SH-SY5Y (cell line): ENCODE results near the gene SEMA3D.

Source experiments
- GATA2 ChIP-seq: IDR thresholded peaks from 2 replicates; pipeline ENCODE4 v1.6.1; 2011; ENCODE audit warnings: mild to moderate bottlenecking, low read depth, low read length
- GATA3 ChIP-seq: IDR thresholded peaks from 2 replicates; pipeline ENCODE4 v1.6.1; 2011; ENCODE audit warnings: low read depth, mild to moderate bottlenecking, low read length, moderate library complexity

The SEMA3D gene

GRCh38 chr7:85022064-85022697 is 164.7 kb downstream of the SEMA3D start:
- TF ChIP-seq GATA3 (no peak), GATA2 (no peak)

DNA sequence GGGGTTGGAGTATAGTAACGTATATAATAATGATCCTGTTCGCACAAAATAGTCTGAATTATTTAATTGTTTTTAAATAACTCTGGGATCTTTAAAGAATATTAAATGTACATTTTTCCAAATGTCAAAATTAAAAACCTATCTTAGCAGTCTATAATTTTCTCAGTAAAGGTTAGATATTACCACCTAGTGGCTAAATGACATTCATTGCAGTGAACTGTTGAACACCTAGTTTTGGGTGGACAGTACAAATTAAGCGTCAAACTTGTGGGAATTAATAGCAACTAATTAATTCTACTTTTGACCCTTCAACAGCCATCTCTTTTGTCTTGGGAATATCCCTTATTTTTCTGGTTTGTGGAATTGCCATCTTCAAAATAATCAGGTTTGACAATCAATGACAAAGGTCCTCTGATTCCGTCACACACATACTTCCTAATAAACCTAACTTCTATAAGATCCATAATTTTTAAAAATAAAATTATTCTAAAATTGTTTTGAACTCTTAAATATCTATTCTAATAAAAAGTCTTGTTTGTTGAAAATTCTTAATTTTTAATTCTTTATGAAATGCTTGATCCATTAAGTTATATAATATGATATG is 165.7 kb downstream of the SEMA3D start:
- TF ChIP-seq GATA3 (no peak), GATA2 (no peak)

GRCh38 chr7:85019778-85020177 is 167.1 kb downstream of the SEMA3D start:
- TF ChIP-seq GATA2 (no peak), GATA3 (no peak)

DNA sequence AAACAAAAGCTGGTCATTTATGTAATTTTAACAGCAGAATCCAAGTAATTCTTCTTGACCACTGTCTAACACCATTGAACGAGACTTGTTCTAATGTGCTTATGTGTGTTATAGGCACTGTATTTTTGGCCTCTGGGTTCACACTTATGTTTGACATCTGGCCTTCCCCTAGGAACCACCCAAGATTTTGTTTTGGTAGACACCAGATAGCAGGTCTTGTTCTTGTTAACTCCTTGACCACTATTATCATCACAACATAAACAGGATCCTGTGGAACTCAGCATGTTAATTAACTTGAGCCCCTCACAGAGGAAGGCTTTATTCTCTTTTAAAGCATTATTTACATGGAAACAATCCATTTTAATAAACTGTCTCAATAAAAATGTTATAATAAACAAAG is 167.7 kb downstream of the SEMA3D start:
- TF ChIP-seq GATA3 (no peak), GATA2 (no peak)

DNA sequence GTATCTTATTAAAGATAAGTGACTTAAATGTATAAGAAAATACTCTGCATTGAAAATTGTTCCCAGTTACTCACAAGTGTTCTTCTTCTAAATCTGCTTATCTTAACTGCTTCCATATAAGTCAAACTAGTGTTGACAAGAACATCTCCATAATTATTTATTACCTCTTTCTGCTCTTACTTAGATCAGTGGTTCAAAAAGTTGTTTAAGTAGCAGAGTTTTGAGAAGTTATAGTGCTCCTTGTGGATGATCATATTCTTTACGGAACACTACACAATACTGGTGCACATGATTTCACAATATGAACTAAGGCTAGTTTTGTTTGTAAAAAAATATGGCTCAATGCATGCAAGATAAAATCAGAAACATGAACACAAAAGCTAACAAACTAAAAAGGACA is 168.4 kb downstream of the SEMA3D start:
- TF ChIP-seq GATA2 = no peak
- no peak for TF ChIP-seq GATA3

GRCh38 chr7:85016286-85016685 is 170.6 kb downstream of the SEMA3D start:
- TF ChIP-seq GATA2 = no peak
- TF ChIP-seq GATA3 = no peak

DNA sequence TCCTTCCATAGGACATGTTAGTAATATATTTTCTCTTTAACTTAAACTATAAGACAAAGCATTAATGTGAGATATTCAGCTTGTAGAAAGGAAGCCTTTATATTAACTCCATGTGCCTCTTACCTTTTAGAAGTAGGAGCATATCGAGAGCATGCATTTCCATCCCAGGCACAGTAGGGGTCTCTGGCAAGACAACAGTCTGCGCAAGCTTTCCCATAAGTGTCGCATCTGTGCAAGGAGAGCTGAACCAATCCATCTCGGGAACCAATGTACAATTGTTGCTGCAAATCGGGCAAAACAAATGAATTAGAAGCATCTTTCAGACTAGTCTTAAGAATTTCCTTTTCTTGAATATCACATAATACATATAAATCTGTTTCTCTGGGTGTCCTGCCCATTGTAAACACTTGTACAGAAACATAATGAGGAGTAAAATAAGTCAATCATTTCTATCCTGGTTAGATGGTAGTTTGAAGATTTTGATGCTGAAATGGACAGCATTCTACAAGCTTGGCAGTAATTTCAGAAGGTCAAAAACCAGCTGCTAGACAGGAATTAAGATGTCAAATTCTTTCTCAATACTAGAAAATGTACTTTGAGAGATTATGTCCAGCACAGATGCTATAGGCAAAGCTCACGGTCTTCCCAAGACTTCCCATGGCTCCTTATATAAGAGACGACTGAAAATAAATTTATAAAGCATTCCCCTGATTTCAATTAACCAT is 171.8 kb downstream of the SEMA3D start:
- TF ChIP-seq GATA3 (no peak), GATA2 (no peak)

DNA sequence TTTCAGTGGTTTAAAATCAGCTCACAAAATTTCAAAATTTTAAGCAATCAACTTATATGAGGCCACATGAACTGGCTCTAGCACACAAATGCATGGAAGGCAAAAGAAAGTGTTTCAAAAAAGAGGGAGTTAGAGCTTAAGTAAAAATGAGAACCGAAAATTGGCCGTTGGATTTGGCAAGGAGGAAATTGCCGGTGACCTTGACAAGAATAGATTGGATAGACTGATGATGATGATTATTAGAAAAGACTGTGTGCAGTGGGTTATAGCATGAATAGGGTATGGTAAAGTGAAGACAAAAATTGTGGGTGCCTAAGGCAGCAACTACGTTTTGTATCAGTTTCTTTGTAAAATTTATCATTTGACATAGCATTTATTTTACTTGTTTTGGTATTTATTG is 175.7 kb downstream of the SEMA3D start:
- TF ChIP-seq GATA2 = no peak
- TF ChIP-seq GATA3 = no peak

DNA sequence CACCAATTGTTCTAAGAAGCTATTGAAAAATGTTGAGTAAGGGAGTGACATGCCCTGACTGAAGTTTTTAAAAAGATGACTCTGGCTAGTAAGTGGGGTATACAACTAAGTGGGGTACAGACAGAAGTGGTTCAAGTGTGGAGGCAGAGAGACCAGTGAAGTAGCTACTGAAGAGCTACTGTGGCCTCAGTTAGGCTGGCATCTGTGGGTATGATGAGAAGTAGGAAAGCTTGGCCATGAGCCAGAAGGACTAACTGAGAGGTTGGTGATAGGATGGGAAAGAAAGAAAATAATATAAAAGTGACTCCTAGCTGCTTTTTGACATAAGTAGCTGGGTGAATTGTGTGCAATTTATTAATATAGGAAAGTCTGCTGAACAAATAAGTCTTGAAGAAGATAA is 176.6 kb downstream of the SEMA3D start:
- no peak for TF ChIP-seq GATA3
- no peak for TF ChIP-seq GATA2

DNA sequence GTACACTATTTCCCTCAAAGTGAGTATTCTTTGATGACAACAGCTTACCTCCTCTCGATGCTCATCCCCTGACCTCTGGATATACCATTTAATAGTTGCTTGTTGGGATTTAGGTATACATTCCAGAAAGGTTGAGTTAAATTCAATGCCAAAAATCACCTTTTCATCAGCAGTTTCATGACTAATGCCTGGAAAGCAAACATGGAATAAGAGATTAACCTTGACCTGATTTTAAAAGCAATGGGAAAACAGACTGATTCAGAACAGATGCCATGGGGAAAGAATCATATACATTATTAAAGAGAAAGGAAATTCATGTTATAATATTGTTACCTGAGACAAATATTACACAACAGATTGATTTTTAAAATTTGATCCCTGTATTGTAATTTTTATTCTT is 180.1 kb downstream of the SEMA3D start:
- no peak for TF ChIP-seq GATA2
- no peak for TF ChIP-seq GATA3

- TF ChIP-seq GATA3 = no peak
- no peak for TF ChIP-seq GATA2
Observed at GRCh38 chr7:85004402-85004801, 182.5 kb downstream of the SEMA3D start.

DNA sequence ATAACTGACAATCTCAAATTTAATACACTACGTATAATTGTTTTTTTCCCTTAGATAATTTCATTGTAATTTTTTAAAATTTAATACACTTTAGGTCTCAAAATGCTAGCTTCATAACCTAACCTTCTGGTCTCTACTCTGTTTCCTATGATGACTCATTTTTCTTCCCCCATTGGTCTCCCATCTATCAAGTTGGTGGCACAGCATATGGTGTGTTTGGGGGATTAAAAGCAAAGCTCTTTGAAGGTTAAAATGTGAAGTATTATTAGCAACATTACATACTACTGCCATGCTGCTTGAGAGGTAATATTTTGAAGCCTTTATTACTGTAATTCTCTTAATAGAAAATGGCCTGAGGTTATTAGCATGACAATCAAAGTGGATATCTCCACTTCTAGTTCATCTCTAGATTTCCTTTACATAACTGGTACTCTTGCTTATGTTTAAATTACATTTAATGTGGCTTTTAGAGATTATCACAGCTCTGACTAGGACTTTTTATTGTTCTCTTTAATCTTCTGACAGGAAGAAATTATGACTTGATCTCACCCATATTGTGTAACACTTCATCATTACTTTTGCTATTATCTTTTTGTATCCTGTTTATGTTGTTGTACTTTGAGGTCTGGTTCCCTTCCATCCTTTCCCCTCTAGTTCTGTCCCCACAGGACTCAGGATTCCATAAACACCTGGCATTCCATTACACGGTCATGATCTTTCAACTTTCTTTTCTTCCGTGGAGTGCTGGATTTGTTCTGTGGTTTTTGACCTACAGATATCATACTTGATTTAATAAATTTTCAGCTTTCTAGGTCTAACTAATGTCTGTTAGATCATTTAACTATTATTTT is 185.1 kb downstream of the SEMA3D start:
- TF ChIP-seq GATA3 (no peak), GATA2 (no peak)

- no peak for TF ChIP-seq GATA3
- no peak for TF ChIP-seq GATA2
Observed at GRCh38 chr7:85000735-85001350, 186.0 kb downstream of the SEMA3D start.

DNA sequence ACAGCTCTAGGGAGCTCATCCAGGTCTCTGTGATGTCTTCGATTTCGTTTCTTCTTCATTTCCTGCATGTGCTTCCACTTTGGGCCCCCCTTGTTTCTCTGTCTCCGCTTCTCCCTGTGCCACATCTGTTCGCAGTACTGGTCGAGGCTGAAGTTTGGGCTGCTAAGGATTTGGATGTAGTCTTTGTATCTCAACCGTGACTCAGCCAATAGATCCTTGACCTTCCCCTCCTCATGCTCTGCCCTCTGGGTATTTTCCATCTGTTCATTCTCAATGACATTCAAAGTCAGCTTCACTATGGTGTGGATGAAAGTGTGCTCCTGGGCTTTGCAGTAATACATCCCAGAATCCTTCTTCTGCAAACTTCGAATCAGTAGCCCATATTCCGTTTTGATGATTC is 187.4 kb downstream of the SEMA3D start:
- no peak for TF ChIP-seq GATA3
- no peak for TF ChIP-seq GATA2

DNA sequence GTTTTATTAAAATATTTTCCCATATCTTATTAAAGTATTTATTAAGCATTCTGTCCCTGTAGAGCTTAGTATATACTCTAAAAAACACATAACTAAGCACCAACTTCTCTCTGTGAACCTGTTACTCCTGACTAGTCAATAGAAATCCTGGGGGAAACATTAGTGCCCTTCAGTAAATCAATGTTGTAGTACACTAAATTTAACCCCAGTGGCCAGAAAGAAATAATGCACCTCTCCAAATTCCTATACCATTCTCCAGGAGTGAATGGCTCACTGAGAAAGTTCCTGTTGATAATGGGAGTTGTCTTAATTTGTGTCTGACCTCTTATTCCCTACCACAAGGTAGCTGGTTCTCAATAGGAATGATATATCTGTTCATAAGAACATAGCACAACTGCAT is 188.2 kb downstream of the SEMA3D start:
- TF ChIP-seq GATA3 (no peak), GATA2 (no peak)
